Mesothelial cell of epicardium (in vitro differentiated cells): ENCODE data around the gene CIDEA. TPM values are rescaled to one million over a fixed set of nuclear protein-coding genes. Genes with fewer than 3 reads are reported as not detected.

Experiments
- DNase-seq, 2 experiments: peaks; one replicate each; pipeline ENCODE4 v3.0.0; 2021; ENCODE audit warnings: low spot score in 2 of 2; ENCODE audit not compliant: unreplicated experiment in 2 of 2
- H3K27ac Mint-ChIP-seq: 2 replicates; pipeline ENCODE4 v1.8.0; 2021; ENCODE audit warnings: mixed read lengths
- H3K27me3 Mint-ChIP-seq: 2 replicates; pipeline ENCODE4 v1.8.0; 2021; ENCODE audit warnings: low read depth, mixed read lengths
- H3K36me3 Mint-ChIP-seq: 2 replicates; pipeline ENCODE4 v1.8.0; 2021; ENCODE audit warnings: mixed read lengths
- H3K4me1 Mint-ChIP-seq: 2 replicates; pipeline ENCODE4 v1.8.0; 2021; ENCODE audit warnings: mixed read lengths
- H3K4me3 Mint-ChIP-seq: 2 replicates; pipeline ENCODE4 v1.8.0; 2021; ENCODE audit warnings: mild to moderate bottlenecking, moderate library complexity, mixed read lengths
- H3K9me3 Mint-ChIP-seq: 2 replicates; pipeline ENCODE4 v1.8.0; 2021; ENCODE audit warnings: mixed read lengths
- CTCF ChIP-seq: fragments of 200-600 bp; sonication (generic); IDR thresholded peaks from one replicate; pipeline ENCODE4 v1.5.0; 2021; ENCODE audit warnings: antibody characterized with exemption; ENCODE audit not compliant: unreplicated experiment
- total RNA-seq: library from RNA; stranded (reverse); gene quantifications from 3 replicates; pipeline ENCODE4 v1.2.1, GENCODE V29; 2021

Gene CIDEA
- total RNA-seq, 1 donor from 2014 or later, result not detected

- Mint-ChIP-seq H3K36me3 (no peaks in the 10 kb centered on the region), H3K9me3 (peaks cover 4% of the 10 kb centered on the region), H3K27ac (no peak overlapping the region), H3K27me3 (peaks cover 12% of the 10 kb centered on the region), H3K4me3 (no peak overlapping the region), H3K4me1 (peaks cover 8% of the 10 kb centered on the region)
- no peak for TF ChIP-seq CTCF
- DNase-seq, result no peak
These were observed 39.7 kb downstream of the CIDEA start for GRCh38 chr18:12293831-12294230.

GRCh38 chr18:12295389-12296086, 41.4 kb downstream of the CIDEA start:
- Mint-ChIP-seq H3K9me3 (peaks cover 4% of the 10 kb centered on the region), H3K4me3 (no peak overlapping the region), H3K36me3 (no peaks in the 10 kb centered on the region), H3K4me1 (peaks cover 4% of the 10 kb centered on the region), H3K27me3 (peaks cover 5% of the 10 kb centered on the region), H3K27ac (no peak overlapping the region)
- TF ChIP-seq CTCF, result no peak
- no peak for DNase-seq

- H3K9me3 Mint-ChIP-seq, result peaks cover 4% of the 10 kb centered on the region
- no peak overlapping the region for H3K27ac Mint-ChIP-seq
- peaks cover 5% of the 10 kb centered on the region for H3K27me3 Mint-ChIP-seq
- no peak for TF ChIP-seq CTCF
- no peaks in the 10 kb centered on the region for H3K36me3 Mint-ChIP-seq
- peaks cover 4% of the 10 kb centered on the region for H3K4me1 Mint-ChIP-seq
- DNase-seq, result no peak
- no peak overlapping the region for H3K4me3 Mint-ChIP-seq
These were observed 41.9 kb downstream of the CIDEA start for GRCh38 chr18:12296087-12296403.

GRCh38 chr18:12296457-12296856, 42.3 kb downstream of the CIDEA start:
- Mint-ChIP-seq H3K4me3 (no peak overlapping the region), H3K27me3 (peaks cover 5% of the 10 kb centered on the region), H3K9me3 (peaks cover 4% of the 10 kb centered on the region), H3K27ac (no peak overlapping the region), H3K4me1 (peaks cover 4% of the 10 kb centered on the region), H3K36me3 (no peaks in the 10 kb centered on the region)
- no peak for TF ChIP-seq CTCF
- DNase-seq, result no peak

GRCh38 chr18:12299862-12300261, 45.7 kb downstream of the CIDEA start:
- Mint-ChIP-seq H3K27ac (no peak overlapping the region), H3K36me3 (no peaks in the 10 kb centered on the region), H3K4me1 (peaks cover 8% of the 10 kb centered on the region), H3K9me3 (peaks cover 4% of the 10 kb centered on the region), H3K4me3 (no peak overlapping the region), H3K27me3 (peaks cover 6% of the 10 kb centered on the region)
- TF ChIP-seq CTCF, result no peak
- no peak for DNase-seq
